GM12878 (cell line): ENCODE results near the gene MID1. TPM values are rescaled to one million over a fixed set of nuclear protein-coding genes. Genes with fewer than 3 reads are reported as not detected.

ENCODE experiments used
- ATAC-seq: fragments of 200-7000 bp; cut with Tn5 transposase; 3 replicates; pipeline ENCODE4 v1.9.1; 2020; ENCODE audit warnings: mild to moderate bottlenecking, moderate library complexity
- BruUV-seq: library from RNA; stranded (reverse); fragments of 400-500 nt; replicated peaks from 2 replicates; lab custom pipeline; 2021; lab: Mats Ljungman, UMichigan
- CTCF ChIA-PET: fragments of 300-600 bp; sonication (Branson Sonifier 250); formaldehyde crosslinking; extraction: SDS; loops from one replicate; lab custom pipeline; 2021; ENCODE audit warnings: inconsistent platforms; lab: Yijun Ruan, JAX
- POLR2A ChIA-PET: fragments of 350-600 bp; formaldehyde crosslinking; extraction: SDS; loops from one replicate; lab custom pipeline; 2021; ENCODE audit warnings: inconsistent platforms; lab: Charles Lee
- RAD21 ChIA-PET: fragments of 300-600 bp; sonication (Branson Sonifier 250); formaldehyde crosslinking; loops from one replicate; lab custom pipeline; 2023; ENCODE audit warnings: antibody characterized with exemption; ENCODE audit not compliant: unreplicated experiment; lab: Charles Lee
- SMC1A ChIA-PET: fragments of 300-600 bp; sonication (Branson Sonifier 250); formaldehyde crosslinking; loops from one replicate; lab custom pipeline; 2023; ENCODE audit not compliant: unreplicated experiment, uncharacterized antibody; lab: Charles Lee
- DNase-seq: peaks from one replicate; pipeline ENCODE4 v3.0.0-alpha.2; 2011; ENCODE audit warnings: low read depth, low spot score
- FAIRE-seq: peaks from 3 replicates; lab custom pipeline; 2011; peaks lifted over from hg19 to GRCh38; lab: Jason Lieb, UNC
- H2AFZ ChIP-seq: 2 replicates; pipeline ENCODE4 v1.6.0; 2011; ENCODE audit warnings: low read depth, low read length, control low read depth; ENCODE audit not compliant: control insufficient read depth
- H3K27ac ChIP-seq: 2 replicates; pipeline ENCODE4 v1.5.1; 2011; ENCODE audit warnings: control low read depth; ENCODE audit not compliant: control insufficient read depth, insufficient read depth
- H3K27me3 ChIP-seq, 2 experiments: replicated peaks in 1 of 2; 2 replicates each; pipeline versions ENCODE4 v1.6.0 to v1.6.1; 2011; ENCODE audit warnings: low read length in 1 of 2; ENCODE audit not compliant: control insufficient read depth in 2 of 2, insufficient read depth in 2 of 2
- H3K36me3 ChIP-seq, 2 experiments: 2 replicates each; pipeline ENCODE4 v1.5.1; 2011; ENCODE audit warnings: low read length in 1 of 2; ENCODE audit not compliant: control insufficient read depth in 2 of 2, insufficient read depth in 2 of 2
- H3K4me1 ChIP-seq: 2 replicates; pipeline ENCODE4 v1.6.1; 2011; ENCODE audit warnings: mild to moderate bottlenecking, low read length, moderate library complexity, mixed read lengths; ENCODE audit not compliant: control insufficient read depth, insufficient read depth
- H3K4me2 ChIP-seq: 2 replicates; pipeline ENCODE4 v1.6.0; 2011; ENCODE audit warnings: control low read depth; ENCODE audit not compliant: control insufficient read depth, insufficient read depth
- H3K4me3 ChIP-seq: fragments of 200-600 bp; sonication (generic); 2 replicates; pipeline ENCODE4 v1.5.1; 2016
- H3K79me2 ChIP-seq: 2 replicates; pipeline ENCODE4 v1.6.0; 2011; ENCODE audit warnings: low read length; ENCODE audit not compliant: control insufficient read depth, insufficient read depth
- H3K9ac ChIP-seq: 2 replicates; pipeline ENCODE4 v1.8.0; 2011; ENCODE audit warnings: low read length, control low read depth, mixed read lengths; ENCODE audit not compliant: control insufficient read depth, insufficient read depth
- H3K9me3 ChIP-seq: replicated peaks from 3 replicates; pipeline ENCODE4 v1.5.1; 2011; ENCODE audit warnings: mild to moderate bottlenecking, low read length; ENCODE audit not compliant: control insufficient read depth, insufficient read depth
- H4K20me1 ChIP-seq: 2 replicates; pipeline ENCODE4 v1.6.0; 2011; ENCODE audit not compliant: control insufficient read depth, insufficient read depth
- EP300 ChIP-seq, 2 experiments: fragments of 150-350 bp in 1 of 2; IDR thresholded peaks; 2 replicates each; pipeline ENCODE4 v1.6.1; 2011 to 2012; ENCODE audit warnings: low read depth in 2 of 2, low read length in 2 of 2, borderline replicate concordance in 1 of 2, improper control_type of control experiment in 1 of 2, inconsistent platforms in 1 of 2; ENCODE audit not compliant: control insufficient read depth in 1 of 2
- ESRRA ChIP-seq: IDR thresholded peaks from 2 replicates; pipeline ENCODE4 v1.6.1; 2012; ENCODE audit warnings: mild to moderate bottlenecking, low read length, improper control_type of control experiment
- GABPA ChIP-seq: IDR thresholded peaks from 2 replicates; pipeline ENCODE4 v1.6.1; 2014; ENCODE audit warnings: antibody characterized with exemption, low read depth, mild to moderate bottlenecking, inconsistent platforms
- IRF5 ChIP-seq: fragments of 450-650 bp; IDR thresholded peaks from 2 replicates; pipeline ENCODE4 v1.6.1; 2017; ENCODE audit warnings: borderline replicate concordance
- NFXL1 ChIP-seq: fragments of 450-650 bp; IDR thresholded peaks from 2 replicates; pipeline ENCODE4 v1.6.1; 2017; ENCODE audit warnings: antibody characterized with exemption, mild to moderate bottlenecking, borderline replicate concordance
- NRF1 ChIP-seq: conservative IDR thresholded peaks from 2 replicates; pipeline ENCODE4 v1.6.1; 2011; ENCODE audit warnings: mild to moderate bottlenecking, low read depth, low read length, improper control_type of control experiment
- SRF ChIP-seq, 2 experiments: IDR thresholded peaks; 2 replicates each; pipeline ENCODE4 v1.6.1; 2011; ENCODE audit warnings: low read depth in 2 of 2, low read length in 2 of 2, mild to moderate bottlenecking in 1 of 2, moderate library complexity in 1 of 2
- STAT1 ChIP-seq: fragments of 450-650 bp; conservative IDR thresholded peaks from 2 replicates; pipeline ENCODE4 v1.6.1; 2014; ENCODE audit warnings: antibody characterized with exemption, mild to moderate bottlenecking
- TARDBP ChIP-seq: IDR thresholded peaks from 2 replicates; pipeline ENCODE4 v1.6.1; 2016; ENCODE audit warnings: borderline replicate concordance
- WRNIP1 ChIP-seq: IDR thresholded peaks from 2 replicates; pipeline ENCODE4 v1.6.1; 2011; ENCODE audit warnings: low read depth, low read length, improper control_type of control experiment, borderline replicate concordance
- ZNF687 ChIP-seq: fragments of 450-650 bp; IDR thresholded peaks from 2 replicates; pipeline ENCODE4 v1.6.1; 2017; ENCODE audit warnings: mild to moderate bottlenecking, moderate library complexity
- WGBS: methylation state at CpG from one replicate; pipeline ENCODE4 v1.1.6; 2016; ENCODE audit warnings: low lambda C conversion rate; ENCODE audit not compliant: insufficient replicate concordance, insufficient coverage; ENCODE audit errors: missing lambda C conversion rate; 5-methylcytosine and 5-hydroxymethylcytosine counted together
- in situ Hi-C: fragments of 300-500 bp; cut with MboI; formaldehyde crosslinking; loops from 9 replicates; pipeline ENCODE4 v1.14.3; 2018; ENCODE audit warnings: mixed read lengths
- intact Hi-C: fragments of 100-400 bp; cut with micrococcal nuclease; formaldehyde crosslinking; loops from one replicate; pipeline ENCODE4 v1.14.2; 2022; ENCODE audit not compliant: unreplicated experiment
- polyA plus RNA-seq, 11 experiments: library from polyadenylated mRNA; depleted of rRNA in 4 of 11; unstranded in 6 of 11; stranded (reverse) in 5 of 11; fragments of >200 nt; fragmentation: Nextera tagmentation in 4 of 11; fragmentation: Illumina TruSeq in 1 of 11; extraction: Ambion mirVana in 4 of 11; extraction: Trizol in 1 of 11; gene quantifications; 1 replicate in 1 of 11; 2 replicates in 10 of 11; pipeline versions ENCODE4 v1.2.1 to v1.2.3, GENCODE V29; 2011 to 2016; ENCODE audit warnings: inconsistent platforms in 2 of 11, missing spikeins in 2 of 11, low read depth in 1 of 11
- total RNA-seq, 4 experiments: library from RNA; depleted of rRNA in 3 of 4; stranded (reverse); fragments of >200 nt in 3 of 4; fragmentation: Illumina TruSeq in 1 of 4; extraction: Trizol in 1 of 4; gene quantifications; 2 replicates each; pipeline versions ENCODE4 v1.2.1 to v1.2.3, GENCODE V29; 2013 to 2021

MID1 gene
- total and polyA plus RNA-seq, 10 of the 15 experiments (the other 5 are each of a cell fraction or from before 2014, with no cell fraction given), result 0.04 to 0.51 (median 0.14) TPM; not detected in 1

- Histone ChIP-seq H3K4me1 (no peaks in the 10 kb centered on the region), H3K79me2 (no peaks in the 10 kb centered on the region), H3K27ac (no peak overlapping the region), H3K9me3 (no peaks in the 10 kb centered on the region), H3K36me3 (no peaks in the 10 kb centered on the region), H3K27me3 (no peaks in the 10 kb centered on the region), H3K4me3 (no peak overlapping the region), H2AFZ (no peak overlapping the region), H3K4me2 (no peak overlapping the region), H4K20me1 (no peaks in the 10 kb centered on the region), H3K9ac (no peak overlapping the region)
- no peak for DNase-seq
- CTCF ChIA-PET, result no interaction called here
- intact Hi-C loops, result no loop called here
- SMC1A ChIA-PET, result no interaction called here
- in situ Hi-C loops, result no loop called here
- ATAC-seq, result no peak
- no TSS peak for BruUV-seq
- WGBS, result 4% methylated on average over 5 of the region's 5 CpGs
- FAIRE-seq, result no peak
- TF ChIP-seq NFXL1 (no peak), STAT1 (no peak), TARDBP (no peak)
- RAD21 ChIA-PET, result no interaction called here
- POLR2A ChIA-PET, result no interaction called here
These were observed 190.5 kb downstream of the MID1 start for GRCh38 chrX:10429908-10430307.

- Histone ChIP-seq H3K4me2 (no peak overlapping the region), H3K4me1 (no peaks in the 10 kb centered on the region), H3K27me3 (no peaks in the 10 kb centered on the region), H3K79me2 (no peaks in the 10 kb centered on the region), H3K36me3 (no peaks in the 10 kb centered on the region), H4K20me1 (no peaks in the 10 kb centered on the region), H3K27ac (no peak overlapping the region), H2AFZ (no peak overlapping the region), H3K9me3 (no peaks in the 10 kb centered on the region), H3K9ac (no peak overlapping the region), H3K4me3 (no peak overlapping the region)
- no peak for ATAC-seq
- BruUV-seq, result no TSS peak
- intact Hi-C loops (no loop called here), in situ Hi-C loops (no loop called here)
- DNase-seq, result no peak
- no peak for FAIRE-seq
- TF ChIP-seq ESRRA, result no peak
- TF ChIP-seq NRF1, result no peak
- no peak for TF ChIP-seq WRNIP1
- no peak for TF ChIP-seq IRF5
- no peak for TF ChIP-seq ZNF687
- TF ChIP-seq EP300 (IDR thresholded peaks at IDR 0.05; ENCODE audit: borderline replicate concordance in 1 of 2, control insufficient read depth in 1 of 2, low read depth in 2 of 2, low read length in 2 of 2), result no peak
- TF ChIP-seq GABPA, result no peak
- TF ChIP-seq SRF (IDR thresholded peaks at IDR 0.05; ENCODE audit: low read depth in 2 of 2, low read length in 2 of 2), result no peak
- ChIA-PET CTCF (no interaction called here), RAD21 (interaction anchor here (1.6 kb wide), 1 partner anchor 237 kb away, joined by 4 read pairs; no protein-coding TSS in a partner anchor), POLR2A (interaction anchor here (0.6 kb wide), 1 partner anchor 236 kb away, joined by 3 read pairs; no protein-coding TSS in a partner anchor), SMC1A (no interaction called here)
These were observed 193.1 kb downstream of the MID1 start for GRCh38 chrX:10427249-10427648.
